Breast epithelium (tissue), 3 donors: ENCODE measurements around the gene TNFAIP8.

Experiments used
- CTCF ChIP-seq, 3 donors: fragments of 450-650 bp; IDR thresholded peaks; one replicate each; pipeline ENCODE4 v1.5.1; 2016 to 2017; ENCODE audit warnings: antibody characterized with exemption in 3 of 3, mild to moderate bottlenecking in 3 of 3, moderate library complexity in 3 of 3
- POLR2A ChIP-seq: fragments of 450-650 bp; IDR thresholded peaks from one replicate; pipeline ENCODE4 v1.6.1; 2016; ENCODE audit warnings: antibody characterized with exemption, mild to moderate bottlenecking, moderate library complexity
- POLR2AphosphoS5 ChIP-seq, 3 donors: sonication (generic); formaldehyde crosslinking; IDR thresholded peaks; one replicate each; pipeline ENCODE4 v1.6.1; 2017; ENCODE audit warnings: antibody characterized with exemption in 3 of 3

- no peak for TF ChIP-seq POLR2AphosphoS5 (IDR thresholded peaks at IDR 0.05)
- no peak for TF ChIP-seq CTCF (IDR thresholded peaks at IDR 0.05)
- no peak for TF ChIP-seq POLR2A
These were observed 15.9 kb upstream of the TNFAIP8 start for GRCh38 chr5:119339965-119340364.
